ENCODE data around the gene GNPAT.

GRCh38 chr1:231324660-231325059 is 83.6 kb downstream of the GNPAT start:
- TF ChIP-seq CTCF (IDR thresholded peaks at IDR 0.05) (no peak), POLR2A (IDR thresholded peaks at IDR 0.05) (no peak)
